Mesodermal cell (in vitro differentiated cells): Measurements from ENCODE around the gene ABHD18. TPM values are rescaled to one million over a fixed set of nuclear protein-coding genes. Genes with fewer than 3 reads are reported as not detected.
"Not testable (repeated sequence)": the region's sequence is repeated elsewhere in the genome, so short reads cannot be mapped to it uniquely, and the experiment has no call there.

Experiments used
- H3K27ac ChIP-seq: 2 replicates; pipeline ENCODE4 v1.7.0; 2013; ENCODE audit warnings: mild to moderate bottlenecking, low read depth, low read length, moderate library complexity; ENCODE audit not compliant: severe bottlenecking
- H3K36me3 ChIP-seq: 2 replicates; pipeline ENCODE4 v1.7.1; 2013; ENCODE audit warnings: mild to moderate bottlenecking, low read length, moderate library complexity; ENCODE audit not compliant: control insufficient read depth, insufficient read depth
- H3K4me1 ChIP-seq: one replicate; pipeline ENCODE4 v1.7.1; 2013; ENCODE audit warnings: mild to moderate bottlenecking, low read length; ENCODE audit not compliant: insufficient read depth, control insufficient read depth, poor library complexity, severe bottlenecking
- H3K4me3 ChIP-seq: 2 replicates; pipeline ENCODE4 v1.7.0; 2013; ENCODE audit warnings: low read length, control low read depth, mild to moderate bottlenecking; ENCODE audit not compliant: insufficient read depth, poor library complexity, severe bottlenecking; ENCODE audit errors: extremely low read depth
- H3K9me3 ChIP-seq: 2 replicates; pipeline ENCODE4 v1.7.1; 2013; ENCODE audit warnings: mild to moderate bottlenecking, low read length, moderate library complexity; ENCODE audit not compliant: control insufficient read depth
- WGBS, 2 experiments: methylation state at CpG; one replicate each; pipeline ENCODE4 v1.1.5; 2013; ENCODE audit warnings: missing lambda C conversion rate in 2 of 2; ENCODE audit not compliant: insufficient coverage in 2 of 2; 5-methylcytosine and 5-hydroxymethylcytosine counted together
- polyA plus RNA-seq, 2 experiments: library from polyadenylated mRNA; stranded (reverse); fragments of 50-300 nt; gene quantifications; one replicate each; pipeline ENCODE4 v1.2.3, GENCODE V29; 2013

ABHD18 gene
- polyA plus RNA-seq (2013, experiment 1 of 2): 8.6 TPM
- polyA plus RNA-seq (2013, experiment 2 of 2): 10.4 TPM

DNA sequence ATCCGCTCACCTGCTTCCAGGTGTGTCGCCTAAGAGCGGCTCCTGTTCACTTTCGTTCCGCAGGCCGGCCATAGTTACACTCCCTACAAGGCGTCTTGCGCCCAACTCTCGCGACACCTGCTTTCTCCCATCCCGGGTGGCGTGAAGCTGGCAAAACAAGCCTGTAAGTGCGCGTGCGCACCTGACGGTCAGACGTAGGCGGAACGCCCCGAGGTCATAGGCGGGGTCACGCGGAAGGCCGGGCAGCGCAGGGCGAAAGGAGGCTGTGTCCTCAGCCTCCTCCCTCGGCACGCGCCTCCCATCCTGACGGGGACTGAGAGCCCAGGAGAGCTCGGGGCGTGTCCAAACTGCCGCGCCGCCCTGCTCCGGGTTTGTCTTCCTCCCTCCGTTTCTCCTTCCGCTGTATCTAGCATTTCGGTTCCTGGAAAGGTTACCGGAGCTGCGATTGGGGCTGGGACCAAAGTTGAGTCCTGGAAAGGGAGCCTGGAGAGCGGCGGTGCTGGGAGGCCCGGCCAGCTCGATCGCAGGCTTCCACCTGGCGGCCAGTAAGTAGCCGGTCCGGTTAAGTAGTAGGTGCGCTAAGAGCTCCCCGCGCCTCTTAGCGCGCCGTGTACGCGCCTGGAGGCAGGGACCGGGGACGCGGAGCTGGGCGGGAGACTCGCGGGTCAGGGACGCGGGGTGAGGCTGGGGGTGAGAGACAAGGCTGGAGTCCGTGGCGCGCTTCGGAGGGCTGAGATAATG lies at the start of gene ABHD18, which contains the start of gene MFSD8:
TSS of gene ABHD18 (plus strand) at position 345 of the 741 bp plus-strand sequence. CDS start 17,550 bp downstream, outside the sequence.
TSS of gene MFSD8 (minus strand) at position 112 of the 741 bp plus-strand sequence. CDS start at position 72, 40 bp downstream.
- H3K36me3 ChIP-seq: peaks cover 6% of the 10 kb centered on the region
- H3K4me1 ChIP-seq: peaks cover 4% of the 10 kb centered on the region
- peak within 1 kb of the TSS; percentile 78 for H3K27ac ChIP-seq
- H3K4me3 ChIP-seq: peak within 1 kb of the TSS; percentile 94
- no peaks in the 10 kb centered on the region for H3K9me3 ChIP-seq
- WGBS, 2 experiments: 0% methylated on average over 52 to 58 of the region's 69 CpGs

DNA sequence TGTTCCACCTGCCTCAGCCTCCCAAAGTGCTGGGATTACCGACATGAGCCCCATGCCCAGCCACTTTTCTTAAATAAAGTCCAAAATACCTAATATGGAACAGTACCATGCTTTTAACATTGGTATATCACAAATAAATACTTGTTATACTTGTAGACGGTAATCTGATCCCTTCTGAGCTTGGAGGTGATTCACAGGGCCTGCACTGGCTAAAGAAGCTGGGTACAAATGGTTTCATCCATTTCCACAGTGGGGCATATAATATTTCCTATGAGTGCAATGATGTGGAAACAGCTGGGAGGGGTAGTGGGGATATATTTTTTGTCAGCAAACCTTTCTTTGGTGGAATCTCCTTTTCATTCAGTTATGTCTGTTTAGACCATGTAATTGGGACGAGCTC lies 48.7 kb upstream of the ABHD18 start:
- Histone ChIP-seq H3K27ac (no peak overlapping the region), H3K4me3 (no peak overlapping the region), H3K9me3 (no peaks in the 10 kb centered on the region), H3K4me1 (no peaks in the 10 kb centered on the region), H3K36me3 (peaks cover 17% of the 10 kb centered on the region)
- 88 to 100% methylated on average over 1 of the region's 3 CpGs for WGBS, 2 experiments

DNA sequence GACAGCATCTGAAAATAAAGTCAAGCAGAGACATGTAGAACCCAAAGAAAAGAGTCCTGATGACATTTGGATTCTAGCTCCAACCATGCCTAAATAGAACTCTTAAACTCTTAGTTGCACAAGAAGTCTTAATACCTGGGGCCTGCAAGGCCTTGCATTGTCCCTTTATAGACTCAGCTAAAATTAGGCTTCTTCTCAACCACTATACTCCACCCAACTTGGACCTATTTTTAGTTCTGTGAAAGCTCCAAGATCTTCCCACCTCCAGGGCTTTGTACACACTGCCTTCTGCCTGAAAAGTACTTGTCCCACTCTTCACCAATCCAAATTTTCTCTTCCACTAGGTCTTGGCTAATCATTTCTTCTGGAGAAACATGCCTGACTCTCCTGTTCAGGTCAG lies 48.1 kb upstream of the ABHD18 start:
- Histone ChIP-seq H3K4me1 (no peaks in the 10 kb centered on the region), H3K9me3 (no peaks in the 10 kb centered on the region), H3K27ac (no peak overlapping the region), H3K4me3 (no peak overlapping the region), H3K36me3 (peaks cover 19% of the 10 kb centered on the region)

DNA sequence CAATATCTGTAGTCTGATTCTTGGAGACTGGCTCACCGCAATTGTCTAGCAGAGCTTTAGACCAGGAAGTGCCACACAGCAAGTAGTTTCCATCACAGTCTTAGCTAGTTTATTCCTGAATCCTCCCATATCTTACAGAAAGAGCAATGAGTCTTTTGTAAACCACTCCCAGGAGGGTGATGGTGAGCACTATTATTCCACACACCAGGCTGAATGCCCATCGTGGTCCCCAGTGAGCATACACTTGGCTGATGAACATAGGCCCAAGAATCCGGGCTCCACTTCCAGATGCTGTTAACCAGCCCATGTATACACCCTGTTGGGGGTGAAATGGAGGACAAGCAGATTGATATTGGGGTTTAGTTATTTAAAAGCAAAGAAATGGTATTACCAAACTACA lies 44.7 kb upstream of the ABHD18 start:
- no peak overlapping the region for H3K4me3 ChIP-seq
- H3K27ac ChIP-seq: no peak overlapping the region
- 100% methylated on average over 2 of the region's 3 CpGs; no CpG with 5 or more reads in 1 of the 2 experiments for WGBS, 2 experiments
- H3K9me3 ChIP-seq: no peaks in the 10 kb centered on the region
- peaks cover 19% of the 10 kb centered on the region for H3K36me3 ChIP-seq
- H3K4me1 ChIP-seq: no peaks in the 10 kb centered on the region

DNA sequence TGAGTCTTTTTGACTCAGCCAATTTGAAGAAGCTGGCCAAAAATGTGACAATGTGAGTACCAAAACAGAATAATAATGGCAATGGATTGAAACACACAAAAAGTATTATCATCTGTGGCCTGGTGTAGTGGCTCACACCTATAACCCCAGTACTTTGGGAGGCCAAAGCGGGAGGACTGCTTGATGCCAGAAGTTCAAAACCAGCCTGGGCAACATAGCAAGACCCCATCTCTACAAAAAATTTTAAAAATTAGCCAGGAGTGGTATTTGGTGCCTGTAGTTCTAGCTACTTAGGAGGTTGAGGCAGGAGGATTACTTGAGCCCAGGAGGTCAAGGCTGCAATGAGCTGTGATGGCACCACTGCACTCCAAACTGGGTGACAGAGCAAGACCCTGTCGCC lies 43.0 kb upstream of the ABHD18 start:
- Histone ChIP-seq H3K4me1 (no peaks in the 10 kb centered on the region), H3K4me3 (no peak overlapping the region), H3K36me3 (peaks cover 23% of the 10 kb centered on the region), H3K27ac (no peak overlapping the region), H3K9me3 (no peaks in the 10 kb centered on the region)
- WGBS, 2 experiments: no CpG with 5 or more reads among the region's 2 CpGs

DNA sequence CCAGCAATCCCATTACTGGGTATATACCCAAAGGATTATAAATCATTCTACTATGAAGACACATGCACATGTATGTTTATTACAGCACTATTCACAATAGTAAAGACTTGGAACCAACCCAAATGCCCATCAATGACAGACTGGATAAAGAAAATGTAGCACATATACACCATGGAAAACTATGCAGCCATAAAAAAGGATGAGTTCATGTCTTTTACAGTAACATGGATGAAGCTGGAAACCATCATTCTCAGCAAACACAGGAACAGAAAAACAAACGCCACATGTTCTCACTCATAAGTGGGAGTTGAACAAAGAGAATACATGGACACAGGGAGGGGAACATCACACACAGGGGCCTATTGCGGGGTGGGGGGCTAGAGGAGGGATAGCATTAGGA lies 39.5 kb upstream of the ABHD18 start:
- not testable (repeated sequence) for H3K27ac ChIP-seq, H3K4me1 ChIP-seq, H3K9me3 ChIP-seq, H3K4me3 ChIP-seq
- WGBS, 2 experiments: 100% methylated on average over 1 of the region's 2 CpGs; no CpG with 5 or more reads in 1 of the 2 experiments
- H3K36me3 ChIP-seq: peaks cover 18% of the 10 kb centered on the region

DNA sequence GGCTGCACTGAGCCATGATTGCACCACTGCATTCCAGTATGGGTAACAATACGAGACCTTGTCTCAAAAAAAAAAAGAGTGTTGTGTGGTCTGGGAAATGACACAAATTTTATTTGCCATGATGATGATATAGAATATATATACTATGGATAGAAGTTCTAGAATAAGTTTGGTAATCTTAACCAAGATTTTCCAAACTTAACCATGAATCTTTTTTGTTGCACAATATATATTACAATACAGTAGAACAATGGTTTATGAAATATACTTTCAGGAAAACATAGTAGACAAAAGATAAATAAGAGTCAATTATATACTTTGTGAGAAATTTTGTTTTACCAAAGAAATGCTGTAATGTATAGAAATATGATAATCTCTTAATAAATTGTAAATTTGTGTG lies 35.0 kb upstream of the ABHD18 start:
- Histone ChIP-seq H3K4me3 (no peak overlapping the region), H3K36me3 (peaks cover 8% of the 10 kb centered on the region), H3K27ac (no peak overlapping the region), H3K9me3 (no peaks in the 10 kb centered on the region), H3K4me1 (no peaks in the 10 kb centered on the region)
- WGBS, 2 experiments: 86% methylated on average over 1 of the region's 1 CpG; no CpG with 5 or more reads in 1 of the 2 experiments

DNA sequence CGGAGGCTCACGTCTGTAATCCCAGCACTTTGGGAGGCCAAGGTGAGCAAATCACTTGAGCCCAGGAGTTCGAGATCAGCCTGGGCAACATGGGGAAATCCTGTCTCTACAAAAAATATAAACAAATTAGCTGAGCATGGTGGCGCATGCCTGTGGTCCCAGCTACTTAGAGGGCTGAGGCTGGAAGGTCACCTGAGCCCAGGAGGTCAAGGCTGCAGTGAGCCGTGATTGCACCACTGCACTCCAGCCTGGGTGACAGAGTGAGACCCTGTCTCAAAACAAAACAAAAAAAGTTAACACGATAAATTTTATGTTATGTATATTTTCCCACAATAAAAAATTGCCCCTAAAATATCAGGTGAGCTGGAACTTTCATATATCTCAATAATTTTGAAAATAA lies 33.4 kb upstream of the ABHD18 start:
- H3K4me1 ChIP-seq, H3K27ac ChIP-seq, H3K4me3 ChIP-seq, H3K36me3 ChIP-seq, H3K9me3 ChIP-seq: not testable (repeated sequence)
- 91 to 98% methylated on average over 4 to 5 of the region's 6 CpGs for WGBS, 2 experiments

DNA sequence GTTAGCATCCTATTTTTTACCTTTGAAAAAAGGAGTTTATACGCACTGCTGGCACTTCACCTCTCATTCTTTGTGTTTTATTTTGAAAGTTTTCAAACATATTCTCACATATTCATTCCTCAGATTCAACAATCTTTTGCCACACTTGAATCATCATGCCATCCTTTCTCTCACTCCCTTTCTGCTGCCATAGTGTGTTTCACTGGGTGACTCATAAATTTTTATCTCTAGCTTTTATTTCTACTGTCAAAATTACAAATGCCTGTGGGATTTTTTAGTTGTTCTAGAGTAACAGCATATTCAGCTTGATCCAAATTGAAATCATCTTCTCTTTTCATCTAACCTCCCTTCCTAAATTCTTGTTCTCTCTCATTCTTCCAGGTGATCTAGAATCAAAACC lies 28.2 kb upstream of the ABHD18 start:
- Histone ChIP-seq H3K9me3 (no peaks in the 10 kb centered on the region), H3K4me1 (no peaks in the 10 kb centered on the region), H3K4me3 (no peak overlapping the region), H3K27ac (no peak overlapping the region), H3K36me3 (peaks cover 4% of the 10 kb centered on the region)
- WGBS, 2 experiments: no CpG with 5 or more reads among the region's 1 CpG

DNA sequence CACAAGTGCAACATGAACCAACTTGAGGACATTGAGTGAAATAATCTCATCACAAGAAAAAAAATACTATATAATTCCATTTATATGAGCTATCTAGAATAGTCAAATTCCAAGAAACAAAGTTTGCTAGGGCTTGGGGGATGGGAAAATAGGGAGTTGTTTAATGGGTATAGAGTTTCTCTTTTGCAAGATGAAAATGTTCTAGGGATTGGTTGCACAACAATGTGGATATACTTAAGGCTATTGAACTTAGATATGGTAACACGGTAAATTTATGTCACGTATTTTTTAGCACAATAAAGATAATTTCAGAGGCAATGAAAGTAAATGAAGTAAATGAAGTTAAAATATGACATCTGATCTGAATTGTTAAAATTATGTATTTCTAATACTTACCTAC lies 8.1 kb upstream of the ABHD18 start:
- Histone ChIP-seq H3K4me1 (no peaks in the 10 kb centered on the region), H3K27ac (no peak overlapping the region), H3K36me3 (peaks cover 24% of the 10 kb centered on the region), H3K4me3 (no peak overlapping the region), H3K9me3 (no peaks in the 10 kb centered on the region)
- 100% methylated on average over 2 of the region's 2 CpGs; no CpG with 5 or more reads in 1 of the 2 experiments for WGBS, 2 experiments

DNA sequence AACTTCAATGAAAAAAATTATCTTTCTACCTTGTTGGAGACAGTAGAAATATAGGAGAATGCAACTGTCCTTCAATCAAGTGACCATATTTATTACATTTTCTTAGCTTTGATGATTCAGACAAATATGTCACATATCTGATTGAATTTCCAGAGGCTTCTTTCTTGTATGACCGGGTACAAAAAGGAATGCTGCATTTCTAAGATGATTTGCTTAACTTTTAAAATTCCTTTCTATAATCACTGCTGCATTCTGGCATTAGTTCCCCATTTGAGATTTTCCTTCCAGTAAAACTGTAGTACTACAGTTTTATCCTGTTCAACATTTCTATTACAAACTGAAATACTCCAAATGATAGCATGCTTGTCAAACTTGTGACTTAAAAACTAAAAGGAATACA lies 5.4 kb upstream of the ABHD18 start:
- no peak overlapping the region for H3K4me3 ChIP-seq
- peaks cover 20% of the 10 kb centered on the region for H3K36me3 ChIP-seq
- H3K27ac ChIP-seq: no peak overlapping the region
- no peaks in the 10 kb centered on the region for H3K4me1 ChIP-seq
- no peaks in the 10 kb centered on the region for H3K9me3 ChIP-seq
- WGBS, 2 experiments: 80% methylated on average over 1 of the region's 1 CpG; no CpG with 5 or more reads in 1 of the 2 experiments
